HepG2 (cell line): ENCODE results near the gene ZNF285. TPM values are rescaled to one million over a fixed set of nuclear protein-coding genes. Genes with fewer than 3 reads are reported as not detected.

Source experiments
- ATAC-seq: fragments of 200-7000 bp; cut with Tn5 transposase; 3 replicates; pipeline ENCODE4 v1.9.1; 2020; ENCODE audit warnings: mild to moderate bottlenecking, moderate library complexity
- BruUV-seq: library from RNA; stranded (reverse); fragments of 400-500 nt; replicated peaks from 2 replicates; lab custom pipeline; 2021; lab: Mats Ljungman, UMichigan
- CTCF ChIA-PET: fragments of 300-600 bp; formaldehyde crosslinking; extraction: SDS; loops from one replicate; lab custom pipeline; 2021; ENCODE audit warnings: low total read pairs, inconsistent platforms, low intra/inter-chr PET ratio; lab: Yijun Ruan, JAX
- POLR2A ChIA-PET: fragments of 350-600 bp; sonication (Branson Sonifier 250); formaldehyde crosslinking; loops from one replicate; lab custom pipeline; 2020; ENCODE audit warnings: antibody characterized with exemption, inconsistent platforms; lab: Yijun Ruan, JAX
- DNase-seq: peaks from one replicate; pipeline ENCODE4 v3.0.0-alpha.2; 2015; ENCODE audit warnings: low spot score
- FAIRE-seq: peaks from 3 replicates; lab custom pipeline; 2011; peaks lifted over from hg19 to GRCh38; lab: Jason Lieb, UNC
- H2AFZ ChIP-seq: one replicate; pipeline ENCODE4 v1.6.1; 2011; ENCODE audit warnings: low read length, inconsistent platforms
- H3K27ac ChIP-seq: fragments of 300-600 bp; 3 replicates; pipeline ENCODE4 v1.8.0; 2011; ENCODE audit warnings: mixed run types, mild to moderate bottlenecking, mixed read lengths, low read length, inconsistent platforms; ENCODE audit not compliant: insufficient read depth; ENCODE audit errors: extremely low read length
- H3K27me3 ChIP-seq, 2 experiments: fragments of 200-600 bp in 1 of 2; 2 replicates in 1 of 2; 3 replicates in 1 of 2; pipeline versions ENCODE4 v1.6.0 to v1.8.0; 2011; ENCODE audit warnings: low read length in 2 of 2, mild to moderate bottlenecking in 2 of 2, moderate library complexity in 2 of 2, inconsistent platforms in 1 of 2; ENCODE audit not compliant: insufficient read depth in 2 of 2, control insufficient read depth in 1 of 2
- H3K36me3 ChIP-seq, 2 experiments: fragments of 200-600 bp in 1 of 2; replicated peaks in 1 of 2; 2 replicates in 1 of 2; 3 replicates in 1 of 2; pipeline versions ENCODE4 v1.5.1 to v1.8.0; 2011; ENCODE audit warnings: low read length in 2 of 2, inconsistent platforms in 1 of 2; ENCODE audit not compliant: insufficient read depth in 2 of 2, control insufficient read depth in 1 of 2
- H3K4me1 ChIP-seq: 2 replicates; pipeline ENCODE4 v1.5.1; 2012; ENCODE audit warnings: low read length, inconsistent platforms; ENCODE audit not compliant: insufficient read depth
- H3K4me2 ChIP-seq: 2 replicates; pipeline ENCODE4 v1.6.0; 2011; ENCODE audit warnings: low read depth, low read length, inconsistent platforms
- H3K4me3 ChIP-seq, 3 experiments: fragments of 200-600 bp in 1 of 3; sonication (generic), shearing (Covaris generic) in 1 of 3; replicated peaks in 1 of 3; 2 replicates each; pipeline ENCODE4 v1.5.1; 2011 to 2016; ENCODE audit warnings: low read length in 3 of 3, inconsistent platforms in 2 of 3, low read depth in 2 of 3, mild to moderate bottlenecking in 2 of 3, control low read depth in 1 of 3, mixed read lengths in 1 of 3; ENCODE audit not compliant: insufficient read depth in 1 of 3
- H3K79me2 ChIP-seq: one replicate; pipeline ENCODE4 v1.6.1; 2011; ENCODE audit warnings: low read length, inconsistent platforms; ENCODE audit not compliant: insufficient read depth
- H3K9ac ChIP-seq: 2 replicates; pipeline ENCODE4 v1.6.0; 2011; ENCODE audit warnings: mild to moderate bottlenecking, low read depth, low read length, inconsistent platforms; ENCODE audit not compliant: insufficient read depth
- H3K9me3 ChIP-seq: 2 replicates; pipeline ENCODE4 v1.5.1; 2012; ENCODE audit warnings: mild to moderate bottlenecking, low read length
- H4K20me1 ChIP-seq: 2 replicates; pipeline ENCODE4 v1.6.0; 2011; ENCODE audit warnings: inconsistent platforms, mild to moderate bottlenecking, low read length, moderate library complexity; ENCODE audit not compliant: insufficient read depth
- FOXJ3 ChIP-seq: sonication (generic); formaldehyde crosslinking; IDR thresholded peaks from 2 replicates; pipeline ENCODE4 v1.4.0; 2020; ENCODE audit warnings: missing genetic modification reagents, mild to moderate bottlenecking, borderline replicate concordance
- GLMP ChIP-seq: sonication (generic); formaldehyde crosslinking; IDR thresholded peaks from 2 replicates; pipeline ENCODE4 v1.9.0; 2021; ENCODE audit warnings: missing genetic modification reagents, mild to moderate bottlenecking, borderline replicate concordance
- IKZF1 ChIP-seq: fragments of 450-650 bp; IDR thresholded peaks from 2 replicates; pipeline ENCODE4 v1.7.1; 2016
- MLX ChIP-seq: IDR thresholded peaks from 2 replicates; pipeline ENCODE4 v1.6.1; 2016
- ZNF737 ChIP-seq: sonication (generic); formaldehyde crosslinking; IDR thresholded peaks from 2 replicates; pipeline ENCODE4 v1.5.0; 2020; ENCODE audit warnings: missing genetic modification reagents, mild to moderate bottlenecking, borderline replicate concordance
- WGBS: methylation state at CpG from one replicate; pipeline ENCODE4 v1.1.6; 2017; ENCODE audit warnings: low lambda C conversion rate; 5-methylcytosine and 5-hydroxymethylcytosine counted together
- in situ Hi-C: cut with HindIII; loops from 2 replicates; pipeline ENCODE4 v1.10.0; 2017; ENCODE audit warnings: low pct_unique_long_range_greater_than_20kb; ENCODE audit not compliant: extremely low pct_ligation_motif_present
- intact Hi-C: fragments of 100-400 bp; cut with micrococcal nuclease; formaldehyde crosslinking; loops from one replicate; pipeline ENCODE4 v1.10.0; 2022; ENCODE audit not compliant: unreplicated experiment
- polyA plus RNA-seq, 8 experiments: library from polyadenylated mRNA; depleted of rRNA in 3 of 8; stranded (reverse) in 7 of 8; unstranded in 1 of 8; fragments of >200 nt; fragmentation: Illumina TruSeq in 4 of 8; extraction: Trizol in 4 of 8; gene quantifications; 2 replicates each; pipeline versions ENCODE4 v1.2.1 to v1.2.3, GENCODE V29; 2011 to 2016; ENCODE audit warnings: low read depth in 4 of 8, missing spikeins in 1 of 8, mixed read lengths in 1 of 8; ENCODE audit not compliant: insufficient read depth in 1 of 8
- total RNA-seq, 5 experiments: library from RNA; depleted of rRNA; stranded (reverse); fragments of >200 nt; fragmentation: Illumina TruSeq; extraction: Trizol; gene quantifications; 2 replicates each; pipeline ENCODE4 v1.2.3, GENCODE V29; 2016; ENCODE audit warnings: low read depth in 1 of 5
- TF ChIP-seq, protein P1 (sequence below): sonication (generic); formaldehyde crosslinking; IDR thresholded peaks from 2 replicates; pipeline ENCODE4 v1.4.0; 2020; ENCODE audit warnings: missing genetic modification reagents
- TF ChIP-seq, protein P2 (sequence below): IDR thresholded peaks from 2 replicates; pipeline ENCODE4 v1.6.1; 2016; ENCODE audit warnings: missing compliant biosample characterization, missing genetic modification reagents, borderline replicate concordance
- TF ChIP-seq, protein P3 (sequence below): sonication (generic); formaldehyde crosslinking; IDR thresholded peaks from 2 replicates; pipeline ENCODE4 v1.4.0; 2020; ENCODE audit warnings: missing genetic modification reagents

Gene ZNF285
- total and polyA plus RNA-seq, 2 of the 13 experiments (the other 11 are each of a cell fraction or from before 2014, with no cell fraction given) = 0.82 to 1.7 TPM

DNA sequence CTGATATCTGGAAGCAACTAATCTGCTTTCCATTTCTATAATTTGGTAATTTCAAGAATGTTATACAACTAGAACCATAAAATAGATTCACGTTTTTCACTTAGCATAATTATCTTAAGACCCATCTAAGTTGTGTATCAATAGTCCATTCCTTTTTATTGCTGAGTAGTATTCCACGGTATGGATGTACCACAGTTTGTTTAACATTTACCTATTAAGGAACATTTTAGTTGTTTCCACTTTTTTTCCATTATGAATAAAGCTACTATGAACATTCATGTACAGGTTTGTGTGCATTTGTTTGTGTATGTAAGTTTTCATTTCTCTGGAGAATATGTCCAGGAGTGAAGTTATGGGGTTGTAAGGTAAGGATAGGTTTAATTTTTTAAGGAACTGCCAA is 26.6 kb downstream of the ZNF285 start:
- WGBS = 0% methylated on average over 2 of the region's 2 CpGs
- Histone ChIP-seq H3K4me3 (no peak overlapping the region), H3K27ac (no peak overlapping the region), H3K27me3 (no peaks in the 10 kb centered on the region), H4K20me1 (no peaks in the 10 kb centered on the region), H2AFZ (no peak overlapping the region), H3K9ac (no peak overlapping the region), H3K36me3 (no peaks in the 10 kb centered on the region), H3K79me2 (no peaks in the 10 kb centered on the region), H3K4me1 (no peaks in the 10 kb centered on the region), H3K4me2 (no peak overlapping the region), H3K9me3 (peaks cover 13% of the 10 kb centered on the region; the same call in 1 of the 2 replicates)
- TF ChIP-seq FOXJ3 (CRISPR knock-in tag) (no peak), IKZF1 (no peak), GLMP (CRISPR knock-in tag) (no peak), ZNF737 (CRISPR knock-in tag) (no peak), MLX (CRISPR knock-in tag) (no peak)
- TF ChIP-seq, protein P1, sequence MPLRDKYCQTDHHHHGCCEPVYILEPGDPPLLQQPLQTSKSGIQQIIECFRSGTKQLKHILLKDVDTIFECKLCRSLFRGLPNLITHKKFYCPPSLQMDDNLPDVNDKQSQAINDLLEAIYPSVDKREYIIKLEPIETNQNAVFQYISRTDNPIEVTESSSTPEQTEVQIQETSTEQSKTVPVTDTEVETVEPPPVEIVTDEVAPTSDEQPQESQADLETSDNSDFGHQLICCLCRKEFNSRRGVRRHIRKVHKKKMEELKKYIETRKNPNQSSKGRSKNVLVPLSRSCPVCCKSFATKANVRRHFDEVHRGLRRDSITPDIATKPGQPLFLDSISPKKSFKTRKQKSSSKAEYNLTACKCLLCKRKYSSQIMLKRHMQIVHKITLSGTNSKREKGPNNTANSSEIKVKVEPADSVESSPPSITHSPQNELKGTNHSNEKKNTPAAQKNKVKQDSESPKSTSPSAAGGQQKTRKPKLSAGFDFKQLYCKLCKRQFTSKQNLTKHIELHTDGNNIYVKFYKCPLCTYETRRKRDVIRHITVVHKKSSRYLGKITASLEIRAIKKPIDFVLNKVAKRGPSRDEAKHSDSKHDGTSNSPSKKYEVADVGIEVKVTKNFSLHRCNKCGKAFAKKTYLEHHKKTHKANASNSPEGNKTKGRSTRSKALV (CRISPR knock-in tag) = no peak
- TF ChIP-seq, protein P2, sequence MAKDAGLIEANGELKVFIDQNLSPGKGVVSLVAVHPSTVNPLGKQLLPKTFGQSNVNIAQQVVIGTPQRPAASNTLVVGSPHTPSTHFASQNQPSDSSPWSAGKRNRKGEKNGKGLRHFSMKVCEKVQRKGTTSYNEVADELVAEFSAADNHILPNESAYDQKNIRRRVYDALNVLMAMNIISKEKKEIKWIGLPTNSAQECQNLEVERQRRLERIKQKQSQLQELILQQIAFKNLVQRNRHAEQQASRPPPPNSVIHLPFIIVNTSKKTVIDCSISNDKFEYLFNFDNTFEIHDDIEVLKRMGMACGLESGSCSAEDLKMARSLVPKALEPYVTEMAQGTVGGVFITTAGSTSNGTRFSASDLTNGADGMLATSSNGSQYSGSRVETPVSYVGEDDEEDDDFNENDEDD (CRISPR knock-in tag) = no peak
- TF ChIP-seq, protein P3, sequence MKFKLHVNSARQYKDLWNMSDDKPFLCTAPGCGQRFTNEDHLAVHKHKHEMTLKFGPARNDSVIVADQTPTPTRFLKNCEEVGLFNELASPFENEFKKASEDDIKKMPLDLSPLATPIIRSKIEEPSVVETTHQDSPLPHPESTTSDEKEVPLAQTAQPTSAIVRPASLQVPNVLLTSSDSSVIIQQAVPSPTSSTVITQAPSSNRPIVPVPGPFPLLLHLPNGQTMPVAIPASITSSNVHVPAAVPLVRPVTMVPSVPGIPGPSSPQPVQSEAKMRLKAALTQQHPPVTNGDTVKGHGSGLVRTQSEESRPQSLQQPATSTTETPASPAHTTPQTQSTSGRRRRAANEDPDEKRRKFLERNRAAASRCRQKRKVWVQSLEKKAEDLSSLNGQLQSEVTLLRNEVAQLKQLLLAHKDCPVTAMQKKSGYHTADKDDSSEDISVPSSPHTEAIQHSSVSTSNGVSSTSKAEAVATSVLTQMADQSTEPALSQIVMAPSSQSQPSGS (CRISPR knock-in tag) = no peak
- CTCF ChIA-PET = no interaction called here
- POLR2A ChIA-PET = no interaction called here
- no TSS peak for BruUV-seq
- FAIRE-seq (no peak), ATAC-seq (no peak), DNase-seq (no peak)
- in situ Hi-C loops = no loop called here
- intact Hi-C loops = no loop called here
